H9 (cell line): ENCODE measurements around the gene FOXD2. TPM values are rescaled to one million over a fixed set of nuclear protein-coding genes. Genes with fewer than 3 reads are reported as not detected.

Experiments used
- DNase-seq: peaks from one replicate; pipeline ENCODE4 v3.0.0-alpha.2; 2017
- H2AFZ ChIP-seq: one replicate; pipeline ENCODE4 v1.6.1; 2013; ENCODE audit warnings: mild to moderate bottlenecking, low read length, control low read depth, moderate library complexity
- H2AK5ac ChIP-seq: 2 replicates; pipeline ENCODE4 v1.6.1; 2013; ENCODE audit warnings: low read length, control low read depth, mixed read lengths; ENCODE audit not compliant: insufficient read length
- H2BK120ac ChIP-seq: one replicate; pipeline ENCODE4 v1.6.1; 2013; ENCODE audit warnings: low read depth, mild to moderate bottlenecking, low read length, control low read depth, inconsistent platforms; ENCODE audit not compliant: poor library complexity, severe bottlenecking
- H2BK12ac ChIP-seq: 2 replicates; pipeline ENCODE4 v1.6.1; 2013; ENCODE audit warnings: low read length, control low read depth, mixed read lengths, low read depth; ENCODE audit not compliant: insufficient read length
- H2BK15ac ChIP-seq: 2 replicates; pipeline ENCODE4 v1.6.1; 2013; ENCODE audit warnings: low read depth, low read length, control low read depth
- H2BK20ac ChIP-seq: one replicate; pipeline ENCODE4 v1.6.1; 2013; ENCODE audit warnings: low read depth, mild to moderate bottlenecking, low read length, control low read depth, inconsistent platforms; ENCODE audit not compliant: poor library complexity, severe bottlenecking
- H2BK5ac ChIP-seq: 2 replicates; pipeline ENCODE4 v1.6.1; 2013; ENCODE audit warnings: low read length, control low read depth, mixed read lengths; ENCODE audit not compliant: insufficient read length
- H3K14ac ChIP-seq: 2 replicates; pipeline ENCODE4 v1.6.1; 2013; ENCODE audit warnings: low read length, control low read depth; ENCODE audit not compliant: insufficient read depth
- H3K18ac ChIP-seq: 2 replicates; pipeline ENCODE4 v1.6.1; 2013; ENCODE audit warnings: low read depth, mild to moderate bottlenecking, mixed read lengths, low read length, control low read depth; ENCODE audit not compliant: insufficient read length
- H3K23ac ChIP-seq: 2 replicates; pipeline ENCODE4 v1.6.1; 2013; ENCODE audit warnings: low read length, control low read depth, mixed read lengths, low read depth; ENCODE audit not compliant: insufficient read length
- H3K23me2 ChIP-seq: 2 replicates; pipeline ENCODE4 v1.6.1; 2013; ENCODE audit warnings: low read depth, mild to moderate bottlenecking, mixed read lengths, low read length, control low read depth; ENCODE audit not compliant: insufficient read length, poor library complexity, severe bottlenecking
- H3K27ac ChIP-seq: 2 replicates; pipeline ENCODE4 v1.5.1; 2013; ENCODE audit warnings: low read length, control low read depth, mixed read lengths, low read depth; ENCODE audit not compliant: insufficient read length
- H3K27me3 ChIP-seq: 2 replicates; pipeline ENCODE4 v1.6.1; 2013; ENCODE audit warnings: low read length, control low read depth, inconsistent platforms; ENCODE audit not compliant: insufficient read depth
- H3K4ac ChIP-seq: 2 replicates; pipeline ENCODE4 v1.6.1; 2013; ENCODE audit warnings: low read depth, mild to moderate bottlenecking, control low read depth, inconsistent platforms, low read length, moderate library complexity
- H3K4me1 ChIP-seq: 2 replicates; pipeline ENCODE4 v1.6.1; 2013; ENCODE audit warnings: low read length, control low read depth, inconsistent platforms; ENCODE audit not compliant: insufficient read depth
- H3K4me2 ChIP-seq: 2 replicates; pipeline ENCODE4 v1.6.1; 2013; ENCODE audit warnings: low read length, control low read depth, mixed read lengths; ENCODE audit not compliant: insufficient read length, insufficient read depth
- H3K56ac ChIP-seq: 2 replicates; pipeline ENCODE4 v1.6.1; 2013; ENCODE audit warnings: low read depth, mild to moderate bottlenecking, mixed read lengths, low read length, control low read depth; ENCODE audit not compliant: insufficient read length
- H3K79me1 ChIP-seq: 2 replicates; pipeline ENCODE4 v1.6.1; 2013; ENCODE audit warnings: low read depth, mild to moderate bottlenecking, moderate library complexity, low read length, control low read depth, inconsistent platforms; ENCODE audit not compliant: insufficient read depth, poor library complexity, severe bottlenecking
- H3K79me2 ChIP-seq: 2 replicates; pipeline ENCODE4 v1.6.1; 2013; ENCODE audit warnings: low read length, control low read depth, inconsistent platforms; ENCODE audit not compliant: insufficient read depth
- H3K9ac ChIP-seq: 2 replicates; pipeline ENCODE4 v1.6.1; 2013; ENCODE audit warnings: low read length, control low read depth, mixed read lengths; ENCODE audit not compliant: insufficient read length; ENCODE audit errors: extremely low read depth
- H3K9me3 ChIP-seq: one replicate; pipeline ENCODE4 v1.6.1; 2013; ENCODE audit warnings: low read depth, low read length, inconsistent platforms; ENCODE audit not compliant: control insufficient read depth
- H3T11ph ChIP-seq: one replicate; pipeline ENCODE4 v1.6.1; 2013; ENCODE audit warnings: mild to moderate bottlenecking, low read length, control low read depth, inconsistent platforms
- H4K20me1 ChIP-seq: one replicate; pipeline ENCODE4 v1.6.1; 2013; ENCODE audit not compliant: control insufficient read depth, insufficient read length, insufficient read depth
- H4K5ac ChIP-seq: 2 replicates; pipeline ENCODE4 v1.6.1; 2013; ENCODE audit warnings: low read depth, mild to moderate bottlenecking, mixed read lengths, low read length, control low read depth; ENCODE audit not compliant: insufficient read length
- H4K8ac ChIP-seq: replicated peaks from 2 replicates; pipeline ENCODE4 v1.6.1; 2013; ENCODE audit warnings: low read length, control low read depth, mixed read lengths, low read depth; ENCODE audit not compliant: insufficient read length
- H4K91ac ChIP-seq: 2 replicates; pipeline ENCODE4 v1.6.1; 2013; ENCODE audit warnings: low read depth, mild to moderate bottlenecking, moderate library complexity, mixed read lengths, low read length, control low read depth; ENCODE audit not compliant: insufficient read length
- H3K27ac Mint-ChIP-seq, 3 experiments: 2 replicates in 2 of 3; 3 replicates in 1 of 3; pipeline ENCODE4 v1.8.0; 2020 to 2021; ENCODE audit warnings: mixed read lengths in 3 of 3, mild to moderate bottlenecking in 1 of 3, moderate library complexity in 1 of 3
- H3K27me3 Mint-ChIP-seq: 2 replicates; pipeline ENCODE4 v1.8.0; 2021; ENCODE audit warnings: low read depth, mild to moderate bottlenecking, moderate library complexity, mixed read lengths
- H3K36me3 Mint-ChIP-seq, 3 experiments: 2 replicates in 2 of 3; 3 replicates in 1 of 3; pipeline ENCODE4 v1.8.0; 2020 to 2021; ENCODE audit warnings: low read depth in 3 of 3, mixed read lengths in 3 of 3; ENCODE audit not compliant: insufficient read depth in 1 of 3
- H3K4me1 Mint-ChIP-seq, 2 experiments: 2 replicates each; pipeline ENCODE4 v1.8.0; 2020; ENCODE audit warnings: mixed read lengths in 2 of 2
- H3K4me3 Mint-ChIP-seq, 2 experiments: 2 replicates in 1 of 2; 3 replicates in 1 of 2; pipeline ENCODE4 v1.8.0; 2020 to 2021; ENCODE audit warnings: mild to moderate bottlenecking in 2 of 2, mixed read lengths in 2 of 2, moderate library complexity in 1 of 2
- H3K9me3 Mint-ChIP-seq, 2 experiments: 2 replicates in 1 of 2; 3 replicates in 1 of 2; pipeline ENCODE4 v1.8.0; 2020; ENCODE audit warnings: mild to moderate bottlenecking in 2 of 2, mixed read lengths in 2 of 2, moderate library complexity in 1 of 2
- CTCF ChIP-seq: fragments of 200-600 bp; sonication (generic); conservative IDR thresholded peaks from 3 replicates; pipeline ENCODE4 v1.8.0; 2021; ENCODE audit warnings: antibody characterized with exemption, mild to moderate bottlenecking
- WGBS: extraction: QIAGEN DNeasy Blood & Tissue Kit; methylation state at CpG from one replicate; pipeline ENCODE4 v1.1.7; 2013; ENCODE audit warnings: missing lambda C conversion rate, low lambda C conversion rate, mixed read lengths; ENCODE audit not compliant: insufficient read length; ENCODE audit errors: extremely low coverage; 5-methylcytosine and 5-hydroxymethylcytosine counted together
- total RNA-seq: library from RNA; stranded (reverse); gene quantifications from 2 replicates; pipeline ENCODE4 v1.2.1, GENCODE V29; 2021

Gene FOXD2
- total RNA-seq, 1 experiment from 2014 or later, result not detected

GRCh38 chr1:47482786-47483185, 44.9 kb downstream of the FOXD2 start:
- Histone ChIP-seq H2BK5ac (no peak overlapping the region), H4K5ac (no peak overlapping the region), H3K4me2 (no peak overlapping the region), H3K4me1 (no peaks in the 10 kb centered on the region), H2BK12ac (no peak overlapping the region), H2BK120ac (no peak overlapping the region), H2BK15ac (no peak overlapping the region), H3K23me2 (no peaks in the 10 kb centered on the region), H3K9me3 (no peaks in the 10 kb centered on the region), H2AFZ (no peak overlapping the region), H3K4ac (no peak overlapping the region), H3K18ac (no peak overlapping the region), H3K27me3 (no peaks in the 10 kb centered on the region), H3K23ac (no peak overlapping the region), H3K79me2 (no peaks in the 10 kb centered on the region), H4K20me1 (no peaks in the 10 kb centered on the region), H2BK20ac (no peak overlapping the region), H3K14ac (no peak overlapping the region), H3K56ac (no peak overlapping the region), H3K27ac (no peak overlapping the region), H3T11ph (no peak overlapping the region), H3K79me1 (no peaks in the 10 kb centered on the region), H2AK5ac (no peak overlapping the region), H4K91ac (no peak overlapping the region), H4K8ac (no peak overlapping the region), H3K9ac (no peak overlapping the region)
- Mint-ChIP-seq H3K27me3 (peaks cover 54% of the 10 kb centered on the region), H3K9me3 (no peaks in the 10 kb centered on the region), H3K4me1 (peaks cover 4 to 7% of the 10 kb centered on the region in 2 experiments; a peak in 3 of 4 replicates), H3K36me3 (no peaks in the 10 kb centered on the region), H3K27ac (no peak overlapping the region), H3K4me3 (no peak overlapping the region)
- TF ChIP-seq CTCF, result no peak
- WGBS, result no CpG with 5 or more reads among the region's 1 CpG
- no peak for DNase-seq
